BJ (cell line): ENCODE results near the gene CAMSAP1. TPM values are rescaled to one million over a fixed set of nuclear protein-coding genes. Genes with fewer than 3 reads are reported as not detected.

Source experiments
- CTCF ChIA-PET: fragments of 350-600 bp; formaldehyde crosslinking; extraction: SDS; loops from one replicate; lab custom pipeline; 2021; ENCODE audit warnings: antibody characterized with exemption, inconsistent platforms; lab: Yijun Ruan, JAX
- POLR2A ChIA-PET: fragments of 300-600 bp; sonication (Branson Sonifier 250); formaldehyde crosslinking; extraction: SDS; loops from one replicate; lab custom pipeline; 2021; ENCODE audit warnings: antibody characterized with exemption; lab: Charles Lee
- DNase-seq: peaks from one replicate; pipeline ENCODE4 v3.0.0-alpha.2; 2011; ENCODE audit warnings: low read depth
- H3K27me3 ChIP-seq: 2 replicates; pipeline ENCODE4 v1.6.0; 2011; ENCODE audit warnings: low read length; ENCODE audit not compliant: control insufficient read depth, insufficient read depth
- H3K36me3 ChIP-seq: 2 replicates; pipeline ENCODE4 v1.5.1; 2011; ENCODE audit warnings: low read length; ENCODE audit not compliant: control insufficient read depth, insufficient read depth
- H3K4me3 ChIP-seq: 2 replicates; pipeline ENCODE4 v1.5.1; 2011; ENCODE audit warnings: low read depth, mild to moderate bottlenecking, control low read depth, low read length
- CTCF ChIP-seq: IDR thresholded peaks from 2 replicates; pipeline ENCODE4 v1.5.1; 2011; ENCODE audit warnings: low read depth, mild to moderate bottlenecking, control low read depth, inconsistent platforms, low read length, moderate library complexity; ENCODE audit not compliant: insufficient read depth
- polyA plus RNA-seq: library from polyadenylated mRNA; depleted of rRNA; stranded (reverse); fragments of >200 nt; gene quantifications from 2 replicates; pipeline ENCODE4 v1.2.3, GENCODE V29; 2011

CAMSAP1 gene
- polyA plus RNA-seq, 1 experiment, result 4.1 TPM

- H3K36me3 ChIP-seq, result peaks cover 3% of the 10 kb centered on the region; the same call in 1 of the 2 replicates
- no peak overlapping the region for H3K4me3 ChIP-seq
- DNase-seq, result no peak
- ChIA-PET POLR2A (no interaction called here), CTCF (interaction anchor here (0.9 kb wide), 1 partner anchor 20 kb away, joined by 4 read pairs; no protein-coding TSS in a partner anchor)
- no peaks in the 10 kb centered on the region for H3K27me3 ChIP-seq
- no peak for TF ChIP-seq CTCF
These were observed 22.9 kb downstream of the CAMSAP1 start for GRCh38 chr9:135884328-135885035.

- CTCF ChIA-PET, result no interaction called here
- DNase-seq, result no peak
- POLR2A ChIA-PET, result no interaction called here
- no peak for TF ChIP-seq CTCF
- no peaks in the 10 kb centered on the region for H3K27me3 ChIP-seq
- peaks cover 3% of the 10 kb centered on the region; the same call in 1 of the 2 replicates for H3K36me3 ChIP-seq
- H3K4me3 ChIP-seq, result no peak overlapping the region
These were observed 23.8 kb downstream of the CAMSAP1 start for GRCh38 chr9:135883410-135884089.

GRCh38 chr9:135882011-135882410 lies 25.3 kb downstream of the CAMSAP1 start:
- no peak for TF ChIP-seq CTCF
- peaks cover 3% of the 10 kb centered on the region; the same call in 1 of the 2 replicates for H3K36me3 ChIP-seq
- ChIA-PET CTCF (no interaction called here), POLR2A (no interaction called here)
- H3K4me3 ChIP-seq, result no peak overlapping the region
- no peaks in the 10 kb centered on the region for H3K27me3 ChIP-seq
- no peak for DNase-seq

GRCh38 chr9:135880438-135880837 lies 26.9 kb downstream of the CAMSAP1 start:
- Histone ChIP-seq H3K36me3 (peaks cover 3% of the 10 kb centered on the region; the same call in 1 of the 2 replicates), H3K27me3 (no peaks in the 10 kb centered on the region), H3K4me3 (no peak overlapping the region)
- ChIA-PET CTCF (interaction anchor here (1.3 kb wide), 1 partner anchor 15 kb away, joined by 4 read pairs; no protein-coding TSS in a partner anchor), POLR2A (no interaction called here)
- DNase-seq, result no peak
- no peak for TF ChIP-seq CTCF

GRCh38 chr9:135879619-135880018 lies 27.7 kb downstream of the CAMSAP1 start:
- H3K36me3 ChIP-seq, result peaks cover 3% of the 10 kb centered on the region; the same call in 1 of the 2 replicates
- no peak for TF ChIP-seq CTCF
- H3K4me3 ChIP-seq, result no peak overlapping the region
- ChIA-PET POLR2A (no interaction called here), CTCF (no interaction called here)
- H3K27me3 ChIP-seq, result no peaks in the 10 kb centered on the region
- DNase-seq, result no peak
